HG03439 (cell line): ENCODE measurements around the gene ZMIZ1.

ENCODE experiments used
- ATAC-seq: cut with Tn5 transposase; IDR thresholded peaks from one replicate; pipeline ENCODE4 v1.9.1; 2021; ENCODE audit warnings: mild to moderate bottlenecking, moderate library complexity; ENCODE audit not compliant: unreplicated experiment

Gene ZMIZ1

DNA sequence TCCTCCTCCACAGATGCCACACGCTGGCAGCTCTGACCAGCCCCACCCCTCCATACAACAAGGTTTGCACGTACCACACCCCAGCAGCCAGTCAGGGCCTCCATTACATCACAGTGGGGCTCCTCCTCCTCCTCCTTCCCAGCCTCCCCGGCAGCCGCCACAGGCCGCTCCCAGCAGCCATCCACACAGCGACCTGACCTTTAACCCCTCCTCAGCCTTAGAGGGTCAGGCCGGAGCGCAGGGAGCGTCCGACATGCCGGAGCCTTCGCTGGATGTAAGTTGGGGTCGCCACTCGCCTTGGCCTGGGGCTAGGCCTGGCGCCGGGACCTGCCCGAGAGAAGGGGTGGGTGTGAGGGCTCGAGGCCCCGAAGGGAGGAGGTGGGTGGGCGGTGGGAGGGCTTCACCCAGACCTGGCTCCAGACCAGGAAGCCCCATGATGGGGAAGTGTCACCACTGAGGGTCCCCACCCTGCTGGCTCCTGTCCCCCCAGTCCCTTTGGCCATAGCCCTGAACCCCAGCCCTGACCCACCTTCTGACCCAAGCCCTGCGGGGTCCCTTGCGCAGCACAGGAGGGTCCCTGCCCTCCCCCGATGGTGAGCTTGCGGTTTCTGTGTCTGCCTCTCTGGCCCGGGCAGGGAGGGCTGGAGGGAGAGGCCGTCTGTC, 242.3 kb downstream of the ZMIZ1 start:
- ATAC-seq: no peak

DNA sequence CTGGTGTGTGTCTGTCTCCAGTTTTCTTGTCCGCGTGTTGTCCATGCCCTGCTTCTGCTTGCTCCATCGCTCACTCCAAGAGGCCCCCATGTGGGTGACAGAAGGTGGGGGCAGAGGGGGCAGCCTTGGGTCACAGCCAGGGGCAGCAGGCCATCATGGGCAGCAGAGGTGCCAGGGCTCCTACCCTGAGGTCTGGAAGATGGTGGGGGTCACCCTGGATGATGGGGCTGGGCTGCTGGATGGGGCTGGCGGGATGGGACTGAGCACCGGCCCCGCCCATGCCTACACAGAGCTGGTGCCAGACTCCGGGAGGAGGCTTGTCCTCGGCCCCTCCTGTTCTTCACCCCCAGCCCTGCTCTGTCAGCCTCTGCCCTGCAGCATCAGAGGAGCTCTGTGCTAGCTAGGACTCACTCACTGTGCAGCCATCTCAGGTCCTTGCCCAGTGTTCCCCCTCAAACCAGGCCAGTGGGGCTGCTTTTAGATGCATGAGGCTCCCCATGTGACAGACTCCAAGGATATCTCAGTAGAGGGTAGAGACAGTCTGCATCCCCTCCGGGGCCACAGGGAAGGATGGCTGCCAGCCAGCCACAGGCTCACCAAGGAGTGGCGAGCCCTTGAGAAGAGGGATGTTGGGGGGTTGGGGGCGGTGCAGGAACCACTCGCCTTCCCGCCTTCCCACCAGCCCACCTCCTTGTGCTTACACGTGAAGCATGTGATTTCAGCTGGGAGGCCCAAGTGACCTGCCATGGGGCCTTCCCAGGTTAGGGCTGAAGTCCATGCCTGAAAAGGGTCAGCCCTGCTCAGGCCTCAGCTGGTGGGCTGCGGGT, 243.0 kb downstream of the ZMIZ1 start:
- ATAC-seq: no peak

DNA sequence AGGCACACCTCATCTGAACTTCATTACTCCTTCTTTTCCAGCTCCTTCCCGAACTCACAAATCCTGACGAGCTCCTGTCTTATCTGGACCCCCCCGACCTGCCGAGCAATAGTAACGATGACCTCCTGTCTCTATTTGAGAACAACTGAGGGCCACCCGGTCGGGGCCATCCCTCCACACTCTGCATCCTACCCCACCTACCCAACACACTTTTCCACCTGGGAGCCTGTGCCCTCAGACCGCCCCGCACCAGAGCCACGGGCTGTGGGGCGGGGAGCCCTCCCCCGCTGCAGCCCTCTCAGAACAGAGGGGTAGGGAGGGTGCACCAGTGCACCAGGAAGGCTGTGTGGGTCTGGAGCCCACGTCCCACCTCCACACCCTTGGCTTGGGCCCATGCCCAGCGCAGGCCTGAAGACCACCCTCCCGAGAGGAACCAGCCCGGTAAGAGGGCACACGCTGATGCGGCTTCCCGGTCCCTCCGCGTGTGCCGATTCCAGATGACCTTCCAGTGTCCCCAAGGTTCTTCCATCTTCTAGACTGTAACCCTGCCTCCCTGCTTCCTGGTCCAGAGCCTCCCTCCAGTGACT, 243.9 kb downstream of the ZMIZ1 start:
- no peak for ATAC-seq

DNA sequence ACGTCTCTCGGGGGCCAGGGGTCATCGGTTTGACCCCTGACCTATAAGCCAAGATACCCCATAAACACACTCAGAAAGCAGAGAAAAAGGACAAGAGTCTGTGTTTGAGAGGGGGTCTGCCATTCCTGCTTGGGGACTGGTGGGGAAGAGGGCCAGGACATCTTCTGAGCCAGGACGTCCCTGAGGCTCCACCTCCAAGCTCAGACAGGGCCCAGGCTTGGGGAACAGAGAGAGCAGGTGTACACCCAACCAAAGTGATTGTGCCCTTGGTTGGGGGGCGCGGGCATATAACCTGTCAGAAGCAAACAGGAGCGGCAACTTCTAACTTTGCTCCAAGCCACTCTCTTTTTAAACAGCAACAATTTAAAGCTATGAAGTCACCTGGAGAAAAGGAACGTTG, 244.6 kb downstream of the ZMIZ1 start:
- no peak for ATAC-seq

DNA sequence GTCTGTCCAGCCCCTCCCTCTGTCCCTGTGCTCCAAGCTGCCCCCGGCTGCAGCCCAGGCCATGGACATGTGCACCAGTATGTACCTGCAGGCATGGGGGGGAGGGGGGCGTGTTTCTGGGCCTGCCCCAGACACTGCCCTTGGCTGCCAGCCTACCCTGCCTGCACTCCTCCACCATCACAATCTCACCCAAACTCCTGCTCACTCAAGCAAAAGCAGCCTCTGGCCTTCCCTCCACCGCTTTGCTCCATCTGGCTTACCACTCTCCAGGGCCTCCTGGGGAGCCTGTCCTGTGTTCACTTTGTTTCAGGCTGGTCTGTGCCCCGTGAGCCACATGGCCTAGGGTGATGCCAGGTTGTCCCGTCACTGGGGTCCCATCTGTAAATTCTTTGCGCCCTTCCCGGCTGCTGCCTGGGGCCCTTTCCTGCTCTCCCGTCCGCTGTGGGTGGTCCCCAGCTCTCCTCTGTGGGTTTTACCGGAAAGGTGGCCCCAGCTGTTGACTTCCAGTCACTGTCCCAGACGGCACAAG, 245.2 kb downstream of the ZMIZ1 start:
- no peak for ATAC-seq

DNA sequence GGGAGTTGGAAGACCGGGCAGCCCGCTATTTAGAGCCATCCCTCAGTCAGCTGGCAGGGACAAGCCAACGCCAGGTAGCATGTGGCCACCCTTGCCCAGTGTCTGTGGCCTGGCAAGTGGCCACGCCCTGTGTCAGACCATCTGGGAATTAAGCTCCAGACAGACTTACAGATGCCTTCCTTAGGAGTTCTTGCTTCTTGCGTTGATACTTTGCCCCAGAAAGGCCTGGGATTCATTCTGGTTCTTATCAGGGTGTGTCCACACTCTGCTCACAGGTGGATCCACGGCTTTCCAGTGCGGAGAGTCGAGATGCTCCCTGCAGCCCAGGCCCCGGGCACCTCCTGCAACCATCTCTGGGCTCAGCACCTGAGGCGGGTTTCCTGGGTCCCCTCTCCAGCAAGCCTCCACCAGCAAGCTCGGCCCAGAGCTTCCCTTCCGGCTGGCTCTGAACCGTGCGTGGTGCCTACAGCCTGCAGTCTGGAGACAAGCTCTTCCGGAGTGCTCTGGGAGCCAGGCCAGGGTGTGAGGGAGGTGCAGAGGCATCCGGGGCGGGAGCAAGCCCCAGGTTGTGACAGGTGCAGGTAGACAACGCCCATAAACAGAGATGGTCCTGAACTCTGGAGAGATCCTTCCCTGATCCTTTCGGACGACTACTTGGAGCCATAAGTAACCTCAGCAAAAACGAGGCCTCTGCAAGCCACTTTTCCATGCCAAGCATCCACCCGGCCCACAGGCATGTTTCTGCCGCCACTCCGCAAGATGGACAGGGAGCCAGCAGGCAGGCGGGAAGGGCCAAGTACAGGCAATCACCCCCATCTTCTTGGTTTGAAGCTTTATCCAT, 246.2 kb downstream of the ZMIZ1 start:
- ATAC-seq: no peak

DNA sequence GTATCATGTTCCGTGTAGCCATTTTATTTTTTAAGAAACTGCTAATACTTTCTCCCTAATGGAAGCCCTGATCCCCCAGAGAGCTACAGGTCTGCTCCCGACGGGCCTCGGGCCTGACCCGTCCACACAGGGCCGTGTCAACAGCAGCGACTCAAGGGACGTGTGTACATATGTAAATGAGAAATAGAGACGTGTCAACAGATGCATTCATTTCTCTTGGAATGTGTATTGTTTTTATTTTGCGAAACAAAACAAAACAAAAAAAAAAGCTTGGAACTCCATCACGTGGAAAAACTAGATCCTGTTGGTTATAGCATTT, 246.8 kb downstream of the ZMIZ1 start:
- no peak for ATAC-seq

DNA sequence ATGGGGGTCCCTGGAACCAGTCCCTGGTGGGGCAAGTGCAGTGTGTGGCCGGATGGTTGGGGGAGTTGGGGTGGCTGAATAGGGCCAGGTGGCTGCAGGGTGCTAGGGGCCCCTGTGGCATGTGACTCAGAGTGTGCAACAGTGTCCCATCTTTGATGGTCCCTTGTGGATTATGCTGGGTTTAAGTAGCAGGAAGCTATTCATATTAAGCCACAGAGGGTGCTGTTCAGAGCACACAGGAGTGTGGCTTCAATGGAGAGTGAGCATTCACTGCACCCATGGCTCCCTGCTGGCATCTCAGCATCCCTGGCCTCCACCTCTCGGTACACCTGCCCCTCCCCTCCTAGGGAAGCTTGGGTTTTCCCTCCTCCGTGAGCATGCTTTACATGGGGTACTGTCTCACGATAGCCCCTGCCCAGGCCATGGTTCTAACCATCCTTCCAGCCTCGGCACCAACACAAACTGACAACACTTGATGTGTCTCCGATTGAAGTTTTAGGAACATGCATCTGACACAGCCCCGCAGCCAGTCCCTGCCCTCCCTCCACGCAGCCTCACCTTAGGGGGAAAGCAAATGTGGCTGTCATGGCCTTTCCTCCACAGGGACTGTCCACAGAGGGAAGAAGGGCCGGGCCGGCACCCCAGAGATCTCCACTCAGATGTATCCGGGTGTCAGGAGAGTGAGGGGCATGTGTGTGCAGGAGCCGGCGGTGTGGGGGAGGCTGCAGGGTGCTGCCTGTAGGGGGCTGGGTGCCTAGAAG, 248.1 kb downstream of the ZMIZ1 start:
- peak; percentile 65 for ATAC-seq

DNA sequence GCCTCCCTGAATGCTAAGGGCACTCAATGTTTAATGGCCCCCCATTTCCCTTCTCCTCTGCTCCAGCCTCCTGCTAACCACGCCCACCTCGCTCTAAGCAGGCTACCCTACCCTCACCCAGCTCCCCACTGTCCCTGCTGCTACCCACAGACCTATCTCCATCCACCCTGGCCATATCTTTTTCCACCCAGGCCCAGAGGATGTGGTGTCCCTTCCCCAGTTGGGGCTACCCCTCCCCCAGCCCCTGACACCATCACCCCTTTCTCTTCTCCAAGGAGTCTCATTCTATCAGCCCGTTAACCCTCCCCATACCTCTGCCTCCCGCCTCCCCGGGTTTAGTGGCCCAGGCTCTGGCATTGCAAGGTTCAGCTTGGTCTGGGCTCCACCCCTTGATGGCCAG, 249.6 kb downstream of the ZMIZ1 start:
- no peak for ATAC-seq

DNA sequence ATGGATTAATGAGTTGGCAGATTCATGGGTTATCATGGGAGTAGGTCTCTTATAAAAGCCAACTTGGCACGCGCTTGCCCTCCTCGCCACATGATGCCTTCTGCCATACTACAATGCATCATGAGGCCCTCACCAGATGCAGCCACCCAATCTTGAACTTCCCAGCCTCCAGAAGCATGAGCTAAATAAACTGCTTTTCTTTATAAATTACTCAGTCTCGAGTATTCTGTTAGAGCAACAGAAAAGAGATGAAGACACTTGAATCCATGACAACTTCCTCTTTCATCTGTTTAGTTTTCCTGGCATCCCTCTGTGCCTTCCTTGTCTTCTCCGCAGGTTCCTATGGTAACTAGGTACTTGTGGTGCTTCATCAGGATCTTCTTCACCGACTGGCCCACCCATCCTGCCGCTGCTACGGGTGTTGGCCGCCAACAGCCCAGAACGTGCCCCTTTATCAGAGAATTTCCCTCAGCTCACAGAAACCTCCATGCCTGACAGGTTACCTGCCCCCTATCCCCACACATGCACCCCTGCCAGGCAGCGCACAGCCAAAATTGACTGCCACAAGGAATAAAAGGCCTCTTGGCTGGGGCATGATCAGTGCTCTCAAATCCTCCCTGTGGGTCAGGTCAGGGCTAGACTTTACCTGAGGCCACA, 250.5 kb downstream of the ZMIZ1 start:
- ATAC-seq: no peak

DNA sequence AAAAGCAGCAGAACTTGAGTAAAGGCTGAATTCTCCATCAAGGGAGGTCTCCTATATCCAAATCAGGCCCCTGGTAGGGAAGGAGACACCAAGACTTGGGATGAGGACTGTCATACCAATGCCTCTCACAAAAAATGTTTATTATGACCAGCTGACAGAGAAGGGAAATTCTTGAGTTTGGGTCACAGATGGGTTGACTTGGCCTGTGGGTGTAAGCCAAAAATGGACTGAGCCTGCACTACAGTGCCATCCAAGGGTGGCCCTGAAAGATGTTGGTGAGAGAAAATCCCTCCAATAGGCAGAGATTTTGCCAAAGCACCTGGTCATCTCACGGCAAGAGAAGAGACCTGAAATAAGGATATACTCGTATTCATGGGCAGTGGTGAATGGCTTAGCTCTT, 251.6 kb downstream of the ZMIZ1 start:
- ATAC-seq: no peak

DNA sequence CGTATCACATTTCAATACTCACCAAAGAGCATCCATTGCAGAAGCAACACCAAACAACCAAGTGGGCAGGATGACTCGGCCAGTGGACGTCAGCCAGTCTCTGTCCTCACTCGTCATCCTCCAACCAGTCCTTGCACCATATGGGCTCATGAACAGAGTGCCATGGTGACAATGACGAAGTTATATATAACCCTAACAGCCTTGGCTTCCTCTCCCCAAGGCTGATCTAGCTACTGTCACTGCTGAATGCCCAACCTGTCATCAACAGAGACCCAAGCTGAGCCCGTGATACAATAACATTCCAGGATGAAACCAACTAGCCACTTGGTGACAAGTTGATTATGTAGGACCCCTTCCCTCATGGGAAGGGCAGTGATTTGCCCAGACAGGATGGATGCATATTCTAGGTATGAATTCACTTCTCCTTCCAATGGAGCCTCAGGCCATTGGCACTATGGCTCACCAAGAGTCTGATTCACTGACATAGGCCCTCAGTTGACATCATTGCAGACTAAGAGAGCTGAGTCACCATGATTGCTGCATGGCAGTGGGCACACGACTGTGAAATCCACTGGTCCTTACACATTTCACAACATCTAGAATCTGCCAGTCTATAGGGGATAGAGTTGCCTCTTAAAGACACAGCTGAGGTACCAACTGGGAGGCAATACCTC, 252.2 kb downstream of the ZMIZ1 start:
- ATAC-seq: no peak

DNA sequence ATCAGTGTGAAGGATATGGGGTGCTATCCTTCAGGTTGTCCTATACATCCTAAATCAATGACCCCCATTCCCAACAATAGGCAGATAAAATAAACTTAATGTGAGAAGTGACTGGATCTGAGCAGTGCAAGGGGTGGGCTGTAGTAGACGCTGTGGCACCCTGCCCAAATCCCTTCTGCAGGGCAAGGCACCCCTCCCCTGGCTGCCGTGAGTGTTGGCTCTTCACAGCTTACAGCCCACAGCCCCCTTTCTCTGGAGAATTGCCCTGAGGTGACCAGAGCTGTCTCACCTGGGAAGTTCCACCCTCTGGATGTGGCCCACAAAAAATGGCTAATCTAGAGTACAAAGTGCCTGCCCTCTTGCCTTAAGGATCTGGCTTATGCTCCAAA, 252.7 kb downstream of the ZMIZ1 start:
- ATAC-seq: no peak

DNA sequence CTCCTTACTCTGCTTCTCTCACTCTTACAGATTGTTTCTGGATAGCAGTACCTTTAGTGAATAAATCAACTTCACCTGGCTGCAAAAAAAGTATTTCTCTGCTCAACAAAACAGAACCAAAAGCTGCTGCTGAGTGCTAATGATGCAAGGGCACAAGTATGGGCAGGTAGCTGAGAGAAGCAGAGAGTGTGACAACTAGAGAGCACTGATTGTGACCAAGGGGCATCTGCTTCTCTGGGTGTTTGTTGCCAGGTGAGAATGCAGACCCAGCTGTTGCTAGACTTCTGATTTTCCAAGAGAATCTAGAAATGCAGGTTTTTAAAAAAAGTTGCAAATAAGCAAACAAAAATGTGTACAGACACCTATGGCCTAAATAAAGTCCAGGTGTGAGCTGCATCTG, 253.2 kb downstream of the ZMIZ1 start:
- no peak for ATAC-seq

DNA sequence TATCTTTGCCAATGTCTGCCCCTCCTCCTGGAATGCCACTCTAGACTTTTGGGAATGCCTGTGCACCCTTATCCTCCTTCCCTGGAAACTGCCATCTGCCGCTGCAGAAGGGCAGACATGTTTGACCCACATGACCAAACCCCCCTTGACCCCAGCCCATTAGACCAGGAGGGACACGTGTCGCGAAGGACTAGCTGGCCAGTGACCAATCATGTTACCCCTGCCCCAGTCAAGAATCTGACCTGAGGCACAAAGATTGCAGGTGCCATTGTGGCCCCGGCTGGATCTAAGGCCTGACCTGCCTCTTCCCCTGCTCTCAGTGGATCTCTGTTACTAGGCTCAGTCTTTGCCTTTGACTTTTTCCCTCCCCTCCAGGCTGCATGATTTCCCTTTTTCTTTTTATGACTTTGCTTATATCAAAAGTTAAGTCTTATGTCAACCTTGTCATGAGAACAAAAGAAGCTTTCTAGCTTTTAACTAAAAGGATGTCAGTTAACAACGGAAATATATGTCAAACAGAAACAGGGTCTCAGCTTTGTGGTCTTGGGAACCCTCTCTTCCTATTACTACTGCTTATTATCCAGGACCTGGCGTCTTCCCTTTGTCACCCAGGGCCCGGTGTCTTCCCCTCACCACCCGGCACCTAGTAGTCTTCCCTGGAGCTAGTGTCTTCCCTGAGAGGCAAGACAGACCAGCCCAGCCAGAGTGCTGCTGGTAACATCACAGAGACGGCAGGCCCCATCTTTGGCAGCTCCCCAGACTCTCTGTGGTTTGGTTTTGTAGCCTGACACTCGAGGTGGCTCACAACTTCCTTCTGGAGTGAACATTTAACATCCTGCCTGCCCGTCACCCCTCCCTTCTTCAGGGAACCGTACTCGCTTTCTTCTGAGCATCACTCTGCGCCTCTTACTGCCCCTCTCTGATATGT, 254.1 kb downstream of the ZMIZ1 start:
- no peak for ATAC-seq

DNA sequence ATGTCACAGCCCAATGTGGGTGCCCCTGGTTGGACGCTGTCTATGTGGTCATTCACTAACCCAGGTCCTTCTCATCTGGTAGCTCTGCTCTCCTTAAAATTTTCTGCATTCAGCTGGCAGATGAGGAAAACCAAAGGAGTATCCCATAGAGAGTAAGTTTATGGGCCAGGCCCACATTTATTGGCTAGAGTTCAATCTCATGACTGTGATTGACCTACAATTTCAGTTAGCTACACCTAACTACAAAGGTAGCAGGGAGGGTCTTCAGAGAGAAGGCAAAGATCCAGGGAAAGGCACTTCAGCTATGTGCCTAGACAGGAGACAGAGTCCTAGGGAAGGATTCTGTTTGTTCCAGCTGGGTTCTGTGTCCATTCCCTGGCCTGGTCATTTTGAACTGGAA, 254.8 kb downstream of the ZMIZ1 start:
- ATAC-seq: no peak

DNA sequence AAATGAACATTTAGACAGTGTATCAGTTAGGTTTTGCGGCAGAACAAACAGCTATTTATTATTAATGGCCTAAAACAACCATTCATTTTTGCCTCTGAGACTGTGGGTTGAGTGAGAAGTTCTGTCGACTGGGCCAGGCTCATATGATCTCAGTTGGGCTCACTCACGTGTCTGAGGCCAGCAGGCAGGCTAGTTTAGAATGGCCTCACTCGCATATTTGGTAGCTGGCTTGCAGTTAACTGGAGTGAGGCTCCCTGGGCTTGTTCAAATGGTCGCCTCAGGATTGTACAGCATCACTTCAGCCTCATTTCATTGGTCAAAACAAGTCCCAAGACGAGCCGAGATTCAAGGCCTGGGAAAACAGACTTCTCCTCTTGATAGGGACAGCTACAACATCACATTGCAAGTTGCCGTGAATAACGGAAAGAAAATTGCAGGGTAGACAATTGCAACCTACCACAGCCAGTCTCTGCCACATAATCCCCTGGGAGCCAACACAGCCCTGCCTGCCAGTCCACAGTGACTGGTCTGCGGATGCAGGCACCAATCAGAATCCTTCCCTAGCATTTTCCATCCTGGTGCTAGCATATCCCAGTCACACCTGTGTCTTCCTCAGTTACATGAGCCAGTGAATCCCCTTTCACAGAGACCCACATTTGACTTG, 255.4 kb downstream of the ZMIZ1 start:
- no peak for ATAC-seq
